ENCODE measurements around the gene LDLRAD4.

The LDLRAD4 gene

DNA sequence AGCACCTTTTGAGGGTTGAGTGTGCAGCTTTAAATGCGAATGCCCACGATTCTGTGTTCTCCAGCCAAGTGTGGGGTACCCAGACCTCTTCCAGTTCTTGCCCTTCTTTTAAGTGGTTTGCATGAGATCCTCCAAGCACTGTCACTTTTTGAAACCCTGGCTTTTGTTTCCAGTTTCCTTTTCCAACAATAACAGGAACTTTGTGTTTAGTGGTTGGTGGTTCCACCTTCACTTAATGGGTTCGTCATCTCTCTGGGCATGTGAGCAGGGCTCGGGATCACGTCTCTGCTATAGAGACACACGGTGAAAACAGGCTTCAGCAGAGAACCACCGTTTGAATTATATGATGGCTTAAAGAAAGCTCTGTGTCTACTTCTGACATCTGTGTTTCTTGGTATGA, 197.6 kb downstream of the LDLRAD4 start:
- DNase-seq = peak; percentile 80

DNA sequence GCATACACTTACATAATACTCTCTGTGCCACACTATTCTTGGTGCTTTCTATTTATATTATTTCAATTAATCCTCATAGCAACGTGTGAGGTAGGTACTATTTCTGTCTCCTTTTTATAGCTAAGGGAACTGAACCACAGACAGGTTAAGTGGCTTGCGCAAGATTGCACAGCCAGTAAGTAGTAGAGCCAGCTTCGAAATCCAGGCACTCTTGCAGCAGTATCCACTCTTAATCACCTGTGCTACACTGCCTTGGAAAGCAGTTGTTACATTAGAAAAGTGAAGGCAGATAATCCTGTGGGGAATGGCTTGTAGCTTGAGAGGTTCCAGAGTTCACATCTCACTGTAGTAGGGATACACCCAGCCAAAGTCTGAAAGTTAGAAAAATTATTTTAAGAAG, 198.3 kb downstream of the LDLRAD4 start:
- DNase-seq = no peak

DNA sequence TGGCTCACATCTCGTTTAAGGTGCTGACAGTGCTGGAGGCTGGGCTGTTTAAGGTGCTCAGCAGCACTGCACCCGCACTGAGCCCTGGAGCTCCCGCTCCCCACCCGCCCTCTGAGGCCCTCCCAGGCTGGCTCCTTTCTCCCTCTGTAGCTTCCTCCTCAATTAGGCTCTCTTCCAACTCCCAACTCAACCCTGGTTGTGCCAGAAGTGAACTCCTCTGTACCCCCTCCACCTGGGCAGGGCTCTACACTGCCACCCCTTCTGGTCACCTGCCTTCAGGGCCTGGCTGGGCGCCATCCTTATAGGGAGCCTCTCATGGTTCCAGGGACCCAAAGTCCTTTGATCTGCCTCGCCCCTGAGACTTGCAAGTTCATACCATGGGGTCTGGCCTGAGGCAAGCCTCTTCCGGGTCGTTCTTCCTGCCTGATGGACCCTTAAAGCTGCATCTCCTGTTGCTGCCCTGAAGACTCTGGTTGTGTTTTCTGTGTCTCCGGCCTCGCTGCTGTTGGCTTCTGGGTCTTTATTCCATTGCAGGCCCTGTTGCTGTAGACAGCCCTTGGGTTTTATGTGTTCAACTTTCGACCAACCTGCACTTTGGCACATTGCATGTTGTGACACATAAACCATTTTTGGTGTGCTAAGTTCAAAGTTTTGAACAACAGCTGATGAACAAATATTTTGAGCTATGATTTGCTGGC, 199.6 kb downstream of the LDLRAD4 start:
- DNase-seq = no peak

DNA sequence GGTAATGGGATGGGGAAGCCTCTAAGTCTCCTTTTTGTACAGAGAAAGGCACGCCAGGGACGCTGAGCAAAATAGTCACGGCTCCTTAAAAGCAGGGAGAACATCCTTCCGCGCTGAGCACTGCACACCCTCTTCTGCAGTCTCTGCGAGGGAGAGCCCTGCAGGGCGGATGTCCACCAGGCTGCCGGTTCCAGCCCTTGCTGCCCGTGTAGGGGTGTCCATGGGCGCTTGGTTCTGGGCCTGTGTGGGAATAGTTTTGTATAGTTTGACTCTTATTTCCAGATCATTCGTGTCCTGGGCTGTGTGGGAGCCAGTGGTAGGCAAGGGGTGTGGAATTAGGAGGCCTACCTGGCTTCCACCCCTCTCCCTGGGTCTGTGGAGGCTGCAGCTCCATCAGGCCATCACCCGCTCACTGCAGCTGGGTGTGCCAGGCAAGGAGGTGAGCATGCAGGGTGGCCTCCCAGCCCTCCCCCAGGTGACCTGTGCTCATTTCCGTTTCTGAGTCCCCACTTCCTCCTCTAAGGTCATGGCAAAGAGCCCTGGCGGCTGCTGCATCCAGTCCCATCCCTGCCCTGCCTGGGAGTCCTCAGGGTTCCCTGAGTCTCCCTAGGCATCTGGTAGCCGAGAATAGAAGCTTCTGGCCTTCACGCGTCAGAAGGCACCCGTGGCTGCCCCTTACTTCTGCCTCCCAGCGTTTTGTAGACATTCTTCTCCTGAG, 202.6 kb downstream of the LDLRAD4 start:
- DNase-seq = no peak

DNA sequence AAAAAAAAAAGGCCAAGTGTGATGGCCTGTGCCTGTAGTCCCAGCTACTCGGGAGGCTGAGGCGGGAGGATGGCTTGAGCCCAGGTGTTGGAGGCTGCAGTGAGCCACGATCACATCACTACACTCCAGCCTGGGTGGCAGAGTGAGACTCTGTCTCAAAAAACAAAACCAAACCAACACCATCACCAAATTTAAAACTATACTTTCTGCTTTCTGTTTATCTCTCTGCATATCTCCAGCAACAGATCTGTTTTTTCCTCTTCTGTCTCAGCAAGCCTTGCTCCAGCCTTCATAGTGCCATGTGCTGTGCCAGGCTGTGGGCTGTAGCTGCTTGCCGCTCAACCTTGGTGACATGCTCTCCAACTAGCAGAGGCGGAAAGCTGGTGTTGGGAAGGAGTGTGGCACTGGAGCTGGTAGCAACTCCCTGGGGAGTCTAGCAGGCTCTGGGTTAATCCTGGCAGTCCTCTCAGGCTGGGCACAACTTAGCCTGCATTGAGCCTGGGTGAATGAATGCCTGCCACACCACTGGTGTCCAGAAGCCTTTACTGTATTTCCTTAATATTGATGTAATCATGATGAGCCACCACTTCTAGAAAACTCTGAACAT, 204.1 kb downstream of the LDLRAD4 start:
- DNase-seq = no peak

DNA sequence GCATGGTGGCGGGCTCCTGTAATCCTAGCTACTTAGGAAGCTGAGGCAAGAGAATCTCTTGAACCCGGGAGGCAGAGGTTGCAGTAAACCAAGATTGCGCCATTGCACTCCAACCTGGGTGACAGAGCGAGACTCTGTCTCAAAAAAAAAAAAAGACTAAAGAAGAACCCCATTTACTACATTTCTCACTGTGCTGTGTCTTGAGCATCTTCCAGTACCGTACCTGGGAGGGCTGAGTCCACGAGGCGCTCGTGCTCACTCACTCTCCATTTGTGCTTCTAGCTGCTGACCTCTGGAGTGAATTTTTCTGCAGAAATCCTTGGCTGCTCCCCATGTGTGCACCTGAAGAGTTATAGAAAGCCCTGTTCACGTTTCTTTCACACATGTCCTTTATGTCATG, 204.8 kb downstream of the LDLRAD4 start:
- no peak for DNase-seq

DNA sequence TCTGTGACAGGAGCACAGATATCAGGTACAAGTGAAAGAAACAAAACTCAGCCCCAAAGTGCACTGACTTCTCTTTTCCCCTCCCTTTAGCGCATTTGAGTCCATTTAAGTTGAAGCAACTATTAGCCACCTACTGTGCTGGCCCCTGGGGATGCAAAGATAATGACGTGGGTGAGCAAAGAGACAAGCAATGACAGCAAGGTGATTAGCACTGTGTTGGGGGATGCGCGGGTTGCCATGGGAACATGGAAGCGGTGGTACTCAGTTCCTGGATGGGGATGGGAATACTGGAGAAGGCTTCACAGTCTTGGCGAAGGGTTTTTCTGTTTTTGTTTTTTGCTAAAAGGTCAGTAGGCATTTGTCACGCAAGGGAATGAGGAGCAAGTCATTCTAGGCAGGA, 205.8 kb downstream of the LDLRAD4 start:
- DNase-seq = no peak

DNA sequence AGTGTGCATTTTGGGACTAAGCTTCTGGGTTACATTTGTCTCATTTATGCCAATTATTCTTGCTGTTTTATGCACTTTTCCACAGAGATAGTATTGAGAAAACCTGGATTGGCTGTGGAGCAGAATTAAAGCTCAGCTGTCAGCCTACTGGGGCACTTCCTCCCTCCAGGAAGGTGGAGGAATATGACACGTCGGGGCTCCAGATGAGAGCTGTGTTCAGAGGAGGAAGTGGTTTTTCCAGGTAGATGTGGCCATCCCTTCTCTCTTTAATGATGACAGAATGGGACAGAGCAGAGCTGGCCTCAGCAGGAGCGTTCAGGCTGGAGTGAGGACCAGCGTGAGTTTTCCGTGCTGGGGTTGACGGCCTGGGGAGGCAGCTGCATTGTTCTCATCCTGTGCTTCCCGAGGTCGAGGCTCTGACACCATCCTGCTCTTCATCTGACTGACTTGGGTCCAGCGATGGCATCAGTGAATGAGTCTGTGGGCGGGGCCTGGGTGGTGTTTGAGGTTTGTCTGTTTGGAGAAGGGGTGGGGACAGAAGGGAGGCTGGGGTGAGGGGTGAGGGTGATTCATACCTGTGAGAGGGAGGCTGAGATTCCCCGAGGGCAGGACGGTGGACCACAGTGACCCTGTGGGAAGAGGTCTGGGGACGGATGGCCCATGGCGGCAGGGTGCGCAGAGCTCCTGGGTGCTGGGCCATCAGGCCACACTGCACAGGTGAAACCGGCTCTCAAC, 207.0 kb downstream of the LDLRAD4 start:
- no peak for DNase-seq

DNA sequence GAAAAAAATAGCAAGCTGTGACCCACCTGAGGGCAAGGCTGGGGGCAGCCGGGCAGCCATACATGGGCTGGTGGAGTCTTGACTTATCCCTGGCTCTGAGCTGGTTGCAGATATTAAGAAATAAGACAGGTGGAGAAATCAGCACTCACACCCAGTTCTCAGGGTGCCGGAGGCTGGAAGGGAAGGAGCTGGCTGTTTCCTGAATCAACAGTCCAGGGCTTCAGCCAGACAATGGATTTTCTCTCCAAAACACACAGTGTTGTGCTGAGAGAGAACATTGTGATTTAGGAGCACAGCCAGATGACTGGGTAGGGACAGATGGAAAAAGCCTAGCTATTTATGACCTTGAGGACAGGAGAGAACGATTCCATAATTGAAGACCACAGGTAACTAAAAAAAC, 208.8 kb downstream of the LDLRAD4 start:
- DNase-seq = no peak

DNA sequence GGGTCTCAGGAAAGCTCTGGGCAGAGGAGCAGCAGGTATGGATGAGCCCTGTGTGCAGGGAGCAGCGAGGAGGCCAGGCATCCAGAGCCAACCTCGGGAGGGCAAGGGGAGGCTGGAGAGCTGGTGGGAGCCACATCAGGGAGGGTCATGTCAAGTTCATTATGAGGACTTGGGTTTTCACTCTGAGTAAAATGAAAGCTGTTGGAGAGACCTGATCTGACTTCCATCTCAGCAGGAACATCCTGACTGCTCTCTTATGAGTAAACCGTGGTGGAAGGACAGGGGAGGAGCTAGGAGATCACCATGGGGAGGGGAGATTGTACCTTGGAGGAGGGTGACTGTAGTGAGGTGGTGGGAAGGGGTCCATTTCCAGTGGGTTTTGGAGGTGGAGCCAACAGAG, 209.8 kb downstream of the LDLRAD4 start:
- DNase-seq = no peak

DNA sequence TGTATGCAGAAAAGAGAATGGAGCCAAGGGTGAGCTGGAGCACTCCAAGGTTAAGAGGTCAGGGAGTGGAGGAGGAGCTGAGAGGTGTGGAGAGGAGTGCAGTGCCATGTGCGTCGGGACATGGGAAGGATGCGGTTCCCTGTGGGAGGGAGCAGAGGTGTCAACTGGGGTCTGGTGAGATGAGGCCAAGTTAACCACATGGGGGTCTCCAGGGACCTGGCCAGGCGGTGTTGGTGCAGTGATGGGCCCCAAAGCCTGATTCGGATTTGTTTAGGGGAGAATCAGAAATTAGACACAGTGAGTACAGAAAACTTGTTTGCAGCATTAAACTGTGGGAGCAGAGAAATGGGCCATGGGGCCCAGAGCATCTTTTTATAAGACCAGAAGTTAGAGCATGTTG, 210.5 kb downstream of the LDLRAD4 start:
- no peak for DNase-seq

DNA sequence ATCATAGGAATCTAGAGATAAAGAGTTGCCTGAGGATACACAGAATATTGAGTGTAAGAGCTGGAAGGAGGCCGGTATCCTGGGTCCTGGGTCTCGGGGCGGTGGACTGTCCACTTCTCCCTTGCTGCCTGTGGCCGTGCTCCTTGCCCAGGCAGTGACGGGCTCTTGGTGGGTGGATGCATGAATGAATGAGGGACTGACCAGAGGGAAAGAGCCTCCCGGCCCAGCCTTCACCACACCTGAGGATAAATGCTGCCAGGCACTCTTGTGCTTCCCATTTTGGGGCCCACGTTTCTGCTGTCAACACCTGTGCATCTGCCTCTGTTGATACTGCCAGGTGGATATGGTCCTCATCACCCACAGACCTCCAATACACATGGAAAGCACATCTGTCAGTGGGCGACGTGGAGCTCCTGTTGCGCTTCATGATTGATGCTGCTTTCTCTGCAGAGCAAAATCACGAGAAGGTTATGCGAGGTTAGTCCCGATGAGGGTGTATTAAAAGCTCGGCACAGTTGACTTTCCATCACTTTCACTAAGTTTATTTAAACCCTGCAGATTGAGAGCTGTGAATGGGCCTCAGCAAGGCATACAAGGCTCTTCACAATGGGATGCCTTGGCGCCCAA, 211.4 kb downstream of the LDLRAD4 start:
- DNase-seq = no peak

DNA sequence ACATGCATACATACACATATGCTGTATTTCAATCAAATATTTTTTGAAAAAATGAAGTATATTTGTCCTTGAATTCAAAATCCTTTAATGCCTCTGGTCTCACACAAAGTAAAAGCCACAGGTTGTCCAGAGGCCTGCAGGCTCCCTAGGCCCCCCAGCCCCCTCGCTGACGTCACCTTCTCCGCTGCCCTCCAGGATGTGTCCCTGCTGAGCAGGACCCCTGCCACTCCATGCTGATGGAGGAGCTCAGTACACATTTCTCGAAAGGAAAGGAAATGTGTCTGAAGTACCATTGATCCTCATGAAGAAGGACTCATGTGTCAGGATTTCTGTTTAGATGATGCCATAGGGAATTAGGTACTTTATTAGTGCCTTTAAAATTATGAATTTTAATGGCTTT, 212.1 kb downstream of the LDLRAD4 start:
- no peak for DNase-seq

DNA sequence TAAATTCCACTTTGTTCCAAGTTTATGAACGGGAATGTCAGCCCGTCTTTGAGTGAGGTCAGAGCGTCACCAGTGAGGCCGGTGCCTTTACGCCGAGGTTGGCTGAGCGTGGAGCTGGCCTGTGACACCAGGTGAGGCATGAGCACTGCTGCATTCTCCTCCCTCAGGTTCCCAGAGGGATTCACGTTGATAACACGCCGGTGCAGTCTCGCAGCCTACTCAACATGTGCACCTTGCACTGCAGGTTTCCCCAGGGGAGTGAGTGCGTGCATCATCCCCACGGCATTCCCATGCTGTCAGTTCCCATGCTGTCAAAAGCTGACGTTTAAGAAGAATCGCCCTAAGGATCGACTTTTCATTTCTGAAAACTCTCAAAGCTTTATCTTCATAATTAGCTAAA, 213.3 kb downstream of the LDLRAD4 start:
- DNase-seq = no peak

DNA sequence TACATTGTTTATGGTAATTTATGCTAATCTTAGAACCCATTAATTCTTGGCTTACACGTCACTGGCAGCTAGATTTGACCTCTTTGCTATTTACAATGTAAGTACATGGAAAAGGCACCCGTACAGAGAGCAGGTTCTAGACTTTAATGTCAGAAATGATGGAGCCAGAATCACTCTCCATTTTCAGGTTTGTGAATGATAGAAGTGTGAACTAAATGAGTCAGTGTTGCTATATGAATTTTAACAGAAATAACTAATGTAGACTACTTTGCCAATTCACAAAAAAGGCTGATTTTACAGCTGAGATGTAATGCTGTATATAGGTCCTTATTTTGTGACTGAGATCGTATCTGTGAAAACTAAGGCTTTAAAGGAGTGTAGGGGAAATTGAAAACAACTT, 214.6 kb downstream of the LDLRAD4 start:
- DNase-seq = no peak

DNA sequence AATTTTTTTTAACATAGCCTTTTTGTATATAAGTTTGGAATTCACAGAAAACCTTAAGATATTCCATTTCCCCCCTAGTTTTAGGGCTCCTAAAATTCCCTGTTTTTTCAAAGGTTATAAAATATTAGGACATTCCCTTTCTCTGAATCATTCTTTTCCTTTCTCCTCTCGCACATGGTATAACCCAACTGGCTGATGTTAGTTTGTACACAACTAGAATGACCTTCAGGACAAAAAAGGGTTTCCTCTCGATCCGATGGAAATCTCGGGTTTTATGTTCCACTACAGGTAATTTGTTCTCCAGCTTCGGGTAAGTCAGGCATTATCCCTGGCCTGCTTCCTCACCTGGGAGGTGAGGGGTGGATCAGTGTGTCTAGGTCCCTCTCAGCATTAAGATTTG, 215.1 kb downstream of the LDLRAD4 start:
- DNase-seq = no peak

DNA sequence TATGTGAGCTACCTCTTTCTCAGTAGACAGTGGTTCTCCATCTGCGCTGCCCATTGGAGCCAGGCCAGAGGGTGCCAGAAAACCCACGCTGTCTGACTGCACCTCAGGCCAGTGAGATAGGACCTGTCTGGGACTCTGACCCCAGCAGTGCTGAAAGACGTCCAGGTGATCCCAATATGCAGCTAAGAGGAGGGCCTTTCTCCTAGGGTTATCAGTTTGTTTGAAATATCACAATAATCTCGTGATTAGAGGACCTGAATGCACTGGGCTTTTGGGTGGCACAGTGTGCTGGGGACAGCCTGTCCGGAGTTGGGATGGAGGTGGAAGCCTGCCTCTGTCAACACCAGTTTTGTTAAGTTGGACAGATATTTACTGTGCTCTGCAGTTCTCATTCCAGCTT, 216.3 kb downstream of the LDLRAD4 start:
- DNase-seq = no peak

DNA sequence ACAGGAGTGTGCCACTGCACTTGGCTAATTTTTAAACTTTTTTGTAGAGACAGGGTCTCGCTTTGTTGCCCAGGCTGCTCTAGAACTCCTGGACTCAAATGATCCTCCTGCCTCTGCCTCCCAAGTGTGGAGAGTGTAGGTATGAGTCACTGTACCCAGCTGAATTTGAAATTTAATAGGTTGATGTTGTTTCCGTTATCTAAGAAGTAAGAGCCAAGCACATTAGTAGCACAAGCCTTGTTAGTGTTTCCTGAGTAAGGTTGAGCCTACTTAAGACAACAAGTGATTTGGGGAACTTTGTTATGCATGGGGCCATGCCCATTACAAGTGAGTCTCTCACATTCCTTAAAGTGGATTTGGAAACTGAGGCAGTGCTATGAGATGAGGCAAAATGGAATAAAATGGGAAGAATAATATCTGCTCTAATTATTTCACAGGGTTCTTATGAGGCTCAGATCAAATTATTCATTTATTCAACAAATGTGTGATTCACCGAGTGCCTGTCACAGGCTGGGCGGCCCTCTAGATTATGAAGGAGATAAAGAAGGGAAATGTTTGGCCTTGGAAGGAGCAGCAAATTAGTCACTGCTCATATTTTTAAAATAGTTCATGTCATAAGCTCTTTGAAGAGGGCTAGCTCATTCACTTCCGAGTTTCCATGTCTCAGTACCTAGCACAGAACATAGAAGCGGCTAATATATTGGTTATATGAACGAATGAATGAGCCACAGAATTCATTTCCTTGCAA, 217.2 kb downstream of the LDLRAD4 start:
- peak; percentile 13 for DNase-seq

DNA sequence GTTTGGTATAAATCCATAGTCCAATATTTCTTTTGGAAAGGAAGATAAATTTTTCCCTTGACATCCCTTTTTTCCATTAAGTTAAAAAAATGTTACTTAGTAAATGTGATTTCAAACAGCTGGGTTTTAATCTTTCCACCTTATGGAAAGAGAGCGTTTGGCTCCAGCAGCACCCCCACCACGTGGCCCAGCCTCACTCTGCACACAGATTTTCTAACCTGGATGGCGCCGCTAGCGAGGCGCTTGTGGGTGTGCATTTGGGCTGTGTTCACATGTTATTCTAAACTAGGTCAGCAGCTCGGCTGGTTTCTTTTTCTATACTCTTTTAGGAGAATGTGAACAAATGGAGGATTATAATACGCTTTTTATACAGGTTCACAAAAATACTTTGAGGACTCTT, 218.0 kb downstream of the LDLRAD4 start:
- no peak for DNase-seq

DNA sequence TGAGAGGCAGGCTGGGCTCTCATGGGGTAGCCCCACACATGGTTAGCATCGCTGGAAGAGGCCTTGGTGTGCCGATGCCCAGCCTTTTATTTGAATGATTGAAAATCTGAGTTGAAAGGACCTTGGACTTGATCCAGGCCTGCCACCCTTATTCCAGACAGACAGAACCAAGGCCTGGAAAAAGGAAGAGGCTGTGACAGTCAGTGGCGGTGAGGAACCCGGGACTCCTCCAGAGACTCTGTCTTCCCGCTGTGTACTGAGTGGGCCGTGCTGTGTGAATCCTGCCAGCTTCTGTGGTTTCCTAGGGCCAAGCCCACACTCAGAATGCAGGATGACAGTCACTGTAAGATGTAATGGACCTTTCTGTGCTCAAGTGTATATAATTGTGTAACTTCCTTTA, 218.5 kb downstream of the LDLRAD4 start:
- peak; percentile 76 for DNase-seq

DNA sequence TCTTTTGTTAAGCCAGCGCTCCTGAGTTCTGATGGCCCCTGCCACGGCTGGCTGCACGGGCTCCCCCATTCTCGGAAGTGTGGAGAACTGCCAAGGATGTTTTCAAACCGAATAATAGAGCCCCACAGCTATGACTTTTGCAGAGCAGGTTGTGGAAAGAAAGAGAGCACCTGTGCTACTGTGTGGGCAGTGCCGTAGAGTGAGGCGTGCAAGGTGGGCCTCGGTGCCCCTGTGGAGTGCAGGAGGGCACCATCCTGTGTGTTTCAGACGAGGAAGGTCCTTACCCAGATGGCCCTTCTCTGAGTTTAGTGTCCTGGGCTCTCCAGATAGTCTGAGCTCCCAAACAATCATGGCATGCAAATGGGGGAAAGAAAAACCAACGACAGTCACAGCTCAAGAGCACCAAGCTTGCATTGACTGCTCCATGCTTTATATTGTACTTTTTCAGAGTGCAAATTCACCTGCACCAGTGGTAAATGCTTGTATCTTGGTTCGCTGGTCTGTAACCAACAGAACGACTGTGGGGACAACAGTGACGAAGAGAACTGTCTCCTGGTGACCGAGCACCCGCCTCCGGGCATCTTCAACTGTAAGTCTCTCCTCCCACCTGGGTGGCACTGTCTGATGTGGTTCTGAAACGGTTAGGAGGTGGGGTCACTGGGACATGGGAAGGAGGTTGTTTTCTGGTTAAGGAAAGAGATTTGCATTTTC, 219.4 kb downstream of the LDLRAD4 start:
- DNase-seq = no peak
